Activated naive CD4-positive, alpha-beta T cell treated with anti-CD3 and anti-CD28 coated beads, Interleukin-2, amount 50 U/mL, for 16 hours (primary cell): ENCODE data around the gene ADGRF1.
"Not testable (repeated sequence)": the region's sequence is repeated elsewhere in the genome, so short reads cannot be mapped to it uniquely, and the experiment has no call there.

Experiments used
- DNase-seq: peaks from one replicate; pipeline ENCODE4 v3.0.0-alpha.2; 2020

The ADGRF1 gene

DNA sequence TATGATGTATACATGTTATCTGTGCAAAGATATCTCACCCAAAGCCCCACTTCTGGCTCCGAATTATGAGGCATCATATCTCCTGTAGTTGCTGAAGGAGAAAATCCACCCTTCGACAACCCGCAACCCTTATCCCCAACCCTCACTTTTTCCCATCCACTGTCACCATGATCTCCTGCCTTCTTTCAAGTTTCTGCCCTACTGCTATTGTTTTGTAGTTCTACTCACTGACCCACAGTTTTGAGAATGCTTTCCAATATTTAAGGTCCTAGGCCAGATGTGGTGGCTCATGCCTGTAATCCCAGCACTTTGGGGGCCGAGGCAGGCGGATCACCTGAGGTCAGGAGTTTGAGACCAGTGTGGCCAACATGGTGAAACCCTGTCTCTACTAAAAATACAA, 22.2 kb downstream of the ADGRF1 start:
- DNase-seq = no peak

DNA sequence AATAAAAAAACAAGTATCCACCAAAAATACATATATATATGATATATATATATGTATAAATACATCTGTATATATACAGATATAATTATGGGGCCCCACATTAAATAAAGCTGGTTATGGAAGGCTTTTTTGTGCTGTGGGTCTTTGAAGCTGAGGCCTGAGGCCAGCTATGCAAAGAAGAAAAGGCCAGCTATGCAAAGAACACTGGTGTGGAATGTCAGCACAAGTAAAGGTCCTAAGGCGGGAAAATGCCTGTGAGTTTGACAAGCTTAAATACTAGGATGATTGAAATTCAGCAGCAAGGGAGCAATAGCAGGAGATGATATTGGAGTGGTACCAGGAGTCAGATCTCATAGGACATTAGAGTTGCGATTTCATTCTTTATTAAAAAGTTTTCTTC, 25.2 kb downstream of the ADGRF1 start:
- DNase-seq = no peak

DNA sequence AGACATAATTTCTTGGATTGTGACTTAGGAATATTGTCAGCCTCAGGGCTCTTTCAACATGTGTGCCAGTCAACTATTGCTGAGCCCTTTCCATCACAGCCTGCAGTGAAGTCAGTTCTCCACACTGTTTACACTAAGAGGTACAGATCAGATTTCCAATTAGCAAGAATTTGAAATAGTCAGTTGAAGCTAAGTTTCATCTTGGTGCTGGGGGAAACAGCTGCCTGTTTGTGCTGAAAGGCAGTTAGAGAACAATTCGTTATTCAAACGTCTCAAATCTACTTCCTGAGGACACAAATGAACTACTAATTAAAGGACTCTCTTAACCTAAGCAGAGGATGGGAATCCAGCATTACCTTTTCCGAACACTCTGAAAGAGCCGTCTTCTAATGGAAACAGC, 25.9 kb downstream of the ADGRF1 start:
- DNase-seq = no peak

- no peak for DNase-seq
Observed at GRCh38 chr6:47014401-47014800, 27.7 kb downstream of the ADGRF1 start.

- DNase-seq = no peak
Observed at GRCh38 chr6:47009583-47009982, 32.5 kb downstream of the ADGRF1 start.

GRCh38 chr6:47008397-47008763, 33.8 kb downstream of the ADGRF1 start:
- DNase-seq = no peak

DNA sequence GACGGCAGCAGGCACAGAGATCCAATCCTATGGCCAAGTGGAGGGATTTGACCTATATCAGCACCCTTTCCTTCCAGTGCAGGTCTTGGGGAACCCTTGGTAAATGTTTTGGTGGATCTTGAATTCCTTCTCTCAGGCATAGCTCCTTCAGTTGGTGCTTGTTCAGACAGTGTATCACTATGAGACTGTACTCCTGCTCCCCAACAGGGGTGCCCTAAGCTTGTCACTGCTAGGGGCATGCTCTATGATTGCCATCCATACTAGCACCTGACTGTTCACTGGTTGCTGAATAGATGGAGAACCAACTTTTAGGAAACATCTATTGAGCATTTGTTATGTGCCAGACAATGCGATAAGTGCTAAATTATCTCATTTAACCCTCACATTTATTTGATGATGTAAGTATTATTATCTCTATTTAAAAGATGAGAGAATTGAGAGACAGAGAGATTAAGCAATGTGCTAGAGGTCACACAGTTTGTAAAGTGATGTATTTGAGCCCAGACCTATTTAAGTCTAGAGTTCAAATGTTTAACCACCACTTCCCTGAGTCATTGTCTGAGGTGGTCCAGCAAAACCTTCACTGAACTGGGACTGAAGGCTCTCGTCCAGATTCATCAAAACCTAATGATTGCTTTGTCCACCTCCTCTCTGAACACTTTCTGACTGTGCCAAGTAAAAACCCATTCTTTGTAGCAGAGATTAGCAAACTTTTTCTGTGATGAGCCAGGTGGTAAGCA, 34.3 kb downstream of the ADGRF1 start:
- DNase-seq = no peak

GRCh38 chr6:47005486-47005885, 36.6 kb downstream of the ADGRF1 start:
- no peak for DNase-seq

GRCh38 chr6:47004463-47004862, 37.7 kb downstream of the ADGRF1 start:
- no peak for DNase-seq

DNA sequence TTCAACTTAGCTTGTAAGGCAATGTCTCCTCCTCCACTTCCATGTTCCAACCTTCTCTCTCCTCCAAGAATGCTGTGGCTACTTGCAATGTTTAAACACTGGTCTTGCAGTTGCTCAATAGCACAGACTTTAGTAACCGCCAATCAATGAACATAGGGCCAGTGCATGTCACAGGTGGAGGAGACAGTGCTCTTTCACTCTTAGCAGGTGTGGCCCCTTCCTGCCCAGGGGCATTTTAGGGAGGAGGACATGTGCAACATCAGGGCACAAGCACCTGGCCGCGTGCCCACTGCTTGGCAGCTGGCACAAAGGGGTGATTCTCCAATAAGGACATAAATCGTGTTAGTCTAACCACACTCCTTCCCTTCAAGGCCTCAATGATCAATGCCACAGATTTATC, 41.3 kb downstream of the ADGRF1 start:
- no peak for DNase-seq

GRCh38 chr6:46998436-46999017, 43.6 kb downstream of the ADGRF1 start:
- DNase-seq = no peak

DNA sequence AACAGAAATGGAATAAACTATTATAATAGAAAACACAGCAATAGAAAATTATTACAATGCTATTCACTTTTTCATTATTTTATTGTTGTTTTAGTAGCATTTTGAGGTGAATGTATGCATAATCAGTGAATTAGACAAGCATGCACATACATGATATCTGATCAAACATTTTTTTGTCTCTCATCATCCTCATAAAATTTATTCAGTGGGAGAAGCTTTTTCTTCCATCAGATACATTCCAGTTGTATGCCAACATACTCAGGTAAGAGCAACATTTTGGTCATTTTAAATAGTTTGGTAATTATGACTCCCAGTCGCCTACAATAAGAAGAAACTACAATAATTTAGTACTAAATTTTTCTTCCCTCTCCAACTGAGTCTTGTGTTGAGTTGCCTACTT, 44.5 kb downstream of the ADGRF1 start:
- no peak for DNase-seq

GRCh38 chr6:46996860-46997641, 45.1 kb downstream of the ADGRF1 start:
- DNase-seq = no peak

- no peak for DNase-seq
Observed at GRCh38 chr6:46994933-46995332, 47.2 kb downstream of the ADGRF1 start.

- no peak for DNase-seq
Observed at GRCh38 chr6:46993846-46994245, 48.3 kb downstream of the ADGRF1 start.

GRCh38 chr6:46992391-46992790, 49.7 kb downstream of the ADGRF1 start:
- not testable (repeated sequence) for DNase-seq

DNA sequence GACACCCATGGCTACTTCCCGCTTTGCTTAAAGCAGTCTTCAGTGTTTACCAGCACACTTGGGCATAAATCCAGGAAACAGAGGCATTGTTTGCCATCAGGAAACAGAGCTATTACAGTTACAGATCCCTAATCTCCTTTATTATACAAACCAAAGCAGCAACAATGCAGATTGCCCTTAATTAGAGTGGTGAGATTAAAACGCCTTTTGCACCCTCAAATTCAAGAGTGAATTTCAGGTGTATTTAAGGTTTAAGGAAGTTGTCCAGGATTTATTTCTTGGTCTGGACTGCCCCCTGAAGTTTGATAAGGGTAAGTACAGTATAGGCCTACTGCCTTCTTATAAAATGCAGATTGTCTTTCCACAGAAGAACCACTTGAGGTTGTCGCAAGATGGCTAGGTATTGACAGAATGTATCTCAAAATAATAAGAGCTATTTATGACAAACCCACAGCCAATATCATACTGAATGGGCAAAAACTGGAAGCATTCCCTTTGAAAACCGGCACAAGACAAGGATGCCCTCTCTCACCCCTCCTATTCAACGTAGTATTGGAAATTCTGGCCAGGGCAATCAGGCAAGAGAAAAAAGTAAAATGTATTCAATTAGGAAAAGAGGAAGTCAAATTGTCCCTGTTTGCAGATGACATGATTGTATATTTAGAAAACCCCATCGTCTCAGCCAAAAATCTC, 51.2 kb downstream of the ADGRF1 start:
- DNase-seq = not testable (repeated sequence)

GRCh38 chr6:46990031-46990644, 52.0 kb downstream of the ADGRF1 start:
- no peak for DNase-seq

GRCh38 chr6:46989398-46989797, 52.7 kb downstream of the ADGRF1 start:
- no peak for DNase-seq

GRCh38 chr6:46985943-46986342, 56.2 kb downstream of the ADGRF1 start:
- DNase-seq = no peak

- DNase-seq = no peak
Observed at GRCh38 chr6:46983007-46983411, 59.1 kb downstream of the ADGRF1 start.

DNA sequence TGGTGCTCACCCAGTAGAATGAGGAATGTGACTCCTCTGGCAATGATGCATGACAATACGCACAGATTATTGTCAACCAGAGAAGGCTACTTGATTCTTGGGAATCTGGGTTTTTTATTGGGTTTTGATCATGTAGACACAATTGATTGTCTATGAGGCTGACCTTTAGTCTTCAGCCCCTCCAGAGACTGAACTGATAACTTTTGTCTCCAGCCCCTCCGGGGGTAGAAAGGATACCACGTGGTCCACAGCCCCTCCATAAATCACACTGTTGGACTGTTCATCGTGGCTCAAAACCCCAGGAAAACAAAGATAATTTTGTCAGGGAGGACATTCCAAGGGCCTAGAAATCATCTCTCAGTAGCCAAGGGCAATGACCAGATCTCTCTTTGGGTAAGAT, 62.9 kb downstream of the ADGRF1 start:
- DNase-seq = no peak

GRCh38 chr6:46974786-46975185, 67.3 kb downstream of the ADGRF1 start:
- DNase-seq = no peak
